ENCODE measurements around the gene APOBEC3A. TPM values are rescaled to one million over a fixed set of nuclear protein-coding genes. Genes with fewer than 3 reads are reported as not detected.

The APOBEC3A gene
- total and polyA plus RNA-seq, 2 of the 8 experiments (the other 6 are each of a cell fraction or from before 2014, with no cell fraction given), result not detected

DNA sequence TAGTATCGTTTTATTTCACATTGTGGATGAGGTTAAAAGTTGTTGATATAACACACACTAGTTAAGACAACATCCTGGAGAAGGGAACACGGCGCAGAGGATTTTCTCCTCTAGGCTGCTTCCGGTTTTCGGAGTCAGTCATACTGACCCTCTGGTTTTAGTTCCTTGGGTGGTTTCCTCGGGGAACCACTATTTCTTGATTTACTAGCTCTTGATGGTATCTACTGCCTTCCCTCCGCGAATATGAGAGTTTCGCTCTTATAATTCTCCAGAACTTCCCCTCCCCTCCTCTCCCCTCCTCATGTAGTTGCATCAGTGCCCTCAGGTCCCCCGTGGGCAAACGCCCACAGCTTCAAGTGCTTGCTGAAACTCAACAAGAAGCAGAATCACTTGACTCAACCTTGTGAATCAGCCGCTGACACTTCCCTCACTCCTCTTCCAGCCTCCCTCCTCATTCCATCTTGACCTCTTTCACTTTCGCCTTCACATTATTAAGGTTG, 15.9 kb upstream of the APOBEC3A start:
- H2BK12ac ChIP-seq (ENCODE audit: low read depth, low read length), result no peak overlapping the region
- DNase-seq (ENCODE audit: low read depth in 1 of 2, low spot score in 2 of 2) (no peak), FAIRE-seq (no peak)
- peaks cover 0 to 2% (median 0%) of the 10 kb centered on the region in 4 experiments; a peak in 2 of 7 replicates for H3K4me1 ChIP-seq (replicated peaks in 1 of 4; ENCODE audit: control insufficient read depth in 3 of 4, insufficient read depth in 4 of 4, low read length in 3 of 4)
- no peaks in the 10 kb centered on the region for H3K36me3 ChIP-seq (ENCODE audit: control insufficient read depth in 2 of 4, insufficient read depth in 4 of 4, low read length in 3 of 4)
- no peak overlapping the region for H2BK15ac ChIP-seq (ENCODE audit: low read length)
- no peak overlapping the region for H2BK5ac ChIP-seq (ENCODE audit: low read depth, low read length)
- ChIA-PET CTCF (ENCODE audit: partially characterized antibody) (interaction anchor here (1.0 to 2.2 kb wide), 4 partner anchors 10 to 174 kb away, joined by 3 to 9 read pairs (median 4); no protein-coding TSS in a partner anchor), POLR2A (ENCODE audit: partially characterized antibody) (no interaction called here)
- no peak overlapping the region for H3K4me2 ChIP-seq (ENCODE audit: insufficient read depth in 1 of 2, low read depth in 2 of 2, low read length in 2 of 2)
- peaks cover 4% of the 10 kb centered on the region; the same call in 1 of the 2 replicates for H3K23me2 ChIP-seq (ENCODE audit: low read depth, low read length)
- H4K8ac ChIP-seq (ENCODE audit: extremely low read depth, insufficient read depth, low read length), result no peak overlapping the region
- H3K9ac ChIP-seq (replicated peaks in 1 of 4; ENCODE audit: extremely low read depth in 1 of 4, low read depth in 3 of 4, low read length in 3 of 4), result no peak overlapping the region
- H3K23ac ChIP-seq (ENCODE audit: insufficient read length), result no peak overlapping the region
- no peaks in the 10 kb centered on the region for H3K79me2 ChIP-seq (ENCODE audit: control insufficient read depth in 1 of 2, insufficient read depth in 2 of 2, low read length in 2 of 2)
- H3K27me3 ChIP-seq (replicated peaks in 1 of 4; ENCODE audit: control insufficient read depth in 3 of 4, extremely low read depth in 1 of 4, insufficient read depth in 3 of 4, low read length in 3 of 4), result peaks cover 0 to 2% (median 0%) of the 10 kb centered on the region in 4 experiments; a peak in 2 of 7 replicates
- H2AFZ ChIP-seq (ENCODE audit: low read length), result no peak overlapping the region
- H3K4me3 ChIP-seq (ENCODE audit: extremely low read depth in 1 of 4, insufficient read depth in 2 of 4, low read depth in 3 of 4, low read length in 4 of 4), result no peak overlapping the region
- H4K5ac ChIP-seq (ENCODE audit: insufficient read length, low read depth, low read length), result no peak overlapping the region
- H2BK120ac ChIP-seq (replicated peaks; ENCODE audit: low read depth, low read length), result no peak overlapping the region
- no peak overlapping the region for H2AK5ac ChIP-seq (ENCODE audit: low read depth, low read length)
- peaks cover 0 to 2% of the 10 kb centered on the region in 2 experiments for H4K20me1 ChIP-seq (replicated peaks in 1 of 2; ENCODE audit: control insufficient read depth in 1 of 2, insufficient read depth in 2 of 2, low read length in 2 of 2)
- H3K14ac ChIP-seq (ENCODE audit: insufficient read length), result no peak overlapping the region
- H3K56ac ChIP-seq (replicated peaks; ENCODE audit: insufficient read length, low read depth, low read length), result no peak overlapping the region
- no peak overlapping the region for H2BK20ac ChIP-seq (ENCODE audit: low read length)
- 88% methylated on average over 13 of the region's 13 CpGs; no CpG with 5 or more reads in 1 of the 2 experiments for WGBS, 2 experiments (ENCODE audit: extremely low coverage in 1 of 2, insufficient coverage in 1 of 2, insufficient read length in 1 of 2, insufficient replicate concordance in 2 of 2, low coverage in 1 of 2, low lambda C conversion rate in 2 of 2, missing lambda C conversion rate in 1 of 2)
- H4K91ac ChIP-seq (replicated peaks; ENCODE audit: insufficient read length, low read length), result no peak overlapping the region
- H3K4ac ChIP-seq (replicated peaks; ENCODE audit: insufficient read length, low read depth, low read length), result no peak overlapping the region
- no peak overlapping the region for H3K18ac ChIP-seq (ENCODE audit: extremely low read depth, low read length)
- no peaks in the 10 kb centered on the region for H3K9me3 ChIP-seq (ENCODE audit: insufficient read depth in 2 of 2, low read depth in 1 of 2, low read length in 1 of 2)
- no peaks in the 10 kb centered on the region for H3K79me1 ChIP-seq (ENCODE audit: low read depth, low read length)
- H3K27ac ChIP-seq (ENCODE audit: low read depth, low read length), result no peak overlapping the region
- TF ChIP-seq RXRA (IDR thresholded peaks at IDR 0.05; ENCODE audit: insufficient read depth, low read depth, low read length) (no peak), SP2 (IDR thresholded peaks at IDR 0.05; ENCODE audit: low read length) (no peak), SAP30 (IDR thresholded peaks at IDR 0.05; ENCODE audit: insufficient read depth, insufficient replicate concordance, low read length) (no peak), JUN (IDR thresholded peaks at IDR 0.05; ENCODE audit: low read depth, low read length) (no peak), CBX8 (IDR thresholded peaks at IDR 0.05; ENCODE audit: borderline replicate concordance, low read depth, low read length) (no peak), BACH1 (IDR thresholded peaks at IDR 0.05; ENCODE audit: low read length) (no peak), KDM1A (IDR thresholded peaks at IDR 0.05; ENCODE audit: borderline replicate concordance, low read length) (no peak), E2F6 (IDR thresholded peaks at IDR 0.05) (no peak), NANOG (IDR thresholded peaks at IDR 0.05; ENCODE audit: insufficient read depth, low read depth, low read length, poor library complexity, severe bottlenecking) (no peak), POU5F1 (IDR thresholded peaks at IDR 0.05; ENCODE audit: low read depth, low read length) (no peak), PHF8 (conservative IDR thresholded peaks at IDR 0.05; ENCODE audit: low read depth, low read length) (no peak)
- TF ChIP-seq, protein P1, sequence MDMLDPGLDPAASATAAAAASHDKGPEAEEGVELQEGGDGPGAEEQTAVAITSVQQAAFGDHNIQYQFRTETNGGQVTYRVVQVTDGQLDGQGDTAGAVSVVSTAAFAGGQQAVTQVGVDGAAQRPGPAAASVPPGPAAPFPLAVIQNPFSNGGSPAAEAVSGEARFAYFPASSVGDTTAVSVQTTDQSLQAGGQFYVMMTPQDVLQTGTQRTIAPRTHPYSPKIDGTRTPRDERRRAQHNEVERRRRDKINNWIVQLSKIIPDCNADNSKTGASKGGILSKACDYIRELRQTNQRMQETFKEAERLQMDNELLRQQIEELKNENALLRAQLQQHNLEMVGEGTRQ (IDR thresholded peaks at IDR 0.05; ENCODE audit: low read length), result no peak
